IMR-90 (cell line): ENCODE data around the gene CCDC184. TPM values are rescaled to one million over a fixed set of nuclear protein-coding genes. Genes with fewer than 3 reads are reported as not detected.

Experiments used
- ATAC-seq: fragments of 200-7000 bp; cut with Tn5 transposase; 2 replicates; pipeline ENCODE4 v1.9.1; 2020; ENCODE audit warnings: low read depth, mild to moderate bottlenecking, moderate library complexity
- BruUV-seq: library from RNA; stranded (reverse); fragments of 400-500 nt; replicated peaks from 2 replicates; lab custom pipeline; 2021; lab: Mats Ljungman, UMichigan
- CTCF ChIA-PET: fragments of 300-600 bp; formaldehyde crosslinking; extraction: SDS; loops from one replicate; lab custom pipeline; 2021; ENCODE audit warnings: antibody characterized with exemption; lab: Yijun Ruan, JAX
- POLR2A ChIA-PET: fragments of 300-600 bp; sonication (Branson Sonifier 250); formaldehyde crosslinking; loops from one replicate; lab custom pipeline; 2022; ENCODE audit warnings: antibody characterized with exemption; ENCODE audit not compliant: unreplicated experiment; lab: Charles Lee
- DNase-seq: peaks from one replicate; pipeline ENCODE4 v3.0.0; 2013
- H2AFZ ChIP-seq: replicated peaks from 2 replicates; pipeline ENCODE3; 2013; ENCODE audit warnings: low read length, mild to moderate bottlenecking; ENCODE audit not compliant: poor library complexity
- H2AK5ac ChIP-seq: 2 replicates; pipeline ENCODE4 v1.6.1; 2013; ENCODE audit warnings: low read depth, low read length, inconsistent platforms
- H2AK9ac ChIP-seq: replicated peaks from 2 replicates; pipeline ENCODE3; 2013; ENCODE audit warnings: mild to moderate bottlenecking, low read depth, low read length, moderate library complexity; ENCODE audit not compliant: poor library complexity
- H2BK120ac ChIP-seq: 2 replicates; pipeline ENCODE4 v1.6.1; 2013; ENCODE audit warnings: low read depth, low read length, inconsistent platforms
- H2BK15ac ChIP-seq: 3 replicates; pipeline ENCODE4 v1.6.1; 2013; ENCODE audit warnings: low read depth, low read length, inconsistent platforms
- H2BK20ac ChIP-seq: 2 replicates; pipeline ENCODE4 v1.6.1; 2013; ENCODE audit warnings: low read depth, mild to moderate bottlenecking, inconsistent platforms, low read length, moderate library complexity
- H2BK5ac ChIP-seq: 2 replicates; pipeline ENCODE4 v1.6.1; 2013; ENCODE audit warnings: mild to moderate bottlenecking, low read depth, low read length, inconsistent platforms; ENCODE audit not compliant: poor library complexity, severe bottlenecking
- H3K14ac ChIP-seq: replicated peaks from 2 replicates; pipeline ENCODE4 v1.6.1; 2013; ENCODE audit warnings: low read depth, low read length, inconsistent platforms
- H3K18ac ChIP-seq: 2 replicates; pipeline ENCODE4 v1.6.1; 2013; ENCODE audit warnings: low read depth, low read length, control low read depth
- H3K23ac ChIP-seq: 2 replicates; pipeline ENCODE4 v1.6.1; 2013; ENCODE audit warnings: low read depth, low read length, inconsistent platforms
- H3K27ac ChIP-seq: 2 replicates; pipeline ENCODE4 v1.5.1; 2013; ENCODE audit warnings: mild to moderate bottlenecking, control low read depth, low read length; ENCODE audit not compliant: insufficient read depth
- H3K27me3 ChIP-seq: 2 replicates; pipeline ENCODE4 v1.6.1; 2013; ENCODE audit warnings: low read length; ENCODE audit not compliant: control insufficient read depth, insufficient read depth
- H3K36me3 ChIP-seq: 2 replicates; pipeline ENCODE4 v1.6.1; 2013; ENCODE audit warnings: low read length, mixed read lengths; ENCODE audit not compliant: control insufficient read depth, insufficient read depth
- H3K4ac ChIP-seq: 2 replicates; pipeline ENCODE4 v1.6.1; 2013; ENCODE audit warnings: low read depth, low read length, inconsistent platforms
- H3K4me1 ChIP-seq: 2 replicates; pipeline ENCODE4 v1.6.1; 2013; ENCODE audit warnings: low read length, mixed read lengths; ENCODE audit not compliant: control insufficient read depth, insufficient read depth
- H3K4me2 ChIP-seq: 2 replicates; pipeline ENCODE4 v1.6.1; 2013; ENCODE audit warnings: low read depth, mild to moderate bottlenecking, control low read depth, low read length, moderate library complexity
- H3K4me3 ChIP-seq: 2 replicates; pipeline ENCODE4 v1.5.1; 2013; ENCODE audit warnings: low read depth, mild to moderate bottlenecking, control low read depth, low read length, moderate library complexity; ENCODE audit not compliant: insufficient read depth
- H3K56ac ChIP-seq: 2 replicates; pipeline ENCODE4 v1.6.1; 2013; ENCODE audit warnings: low read length, inconsistent platforms; ENCODE audit not compliant: insufficient read depth; ENCODE audit errors: extremely low read depth
- H3K79me1 ChIP-seq, 2 experiments: 2 replicates each; pipeline ENCODE4 v1.6.1; 2013; ENCODE audit warnings: low read length in 2 of 2, inconsistent platforms in 1 of 2, low read depth in 1 of 2
- H3K9ac ChIP-seq: 2 replicates; pipeline ENCODE4 v1.6.1; 2013; ENCODE audit warnings: low read depth, low read length, control low read depth
- H3K9me1 ChIP-seq: 2 replicates; pipeline ENCODE4 v1.6.1; 2013; ENCODE audit warnings: low read length, inconsistent platforms; ENCODE audit not compliant: insufficient read depth
- H3K9me3 ChIP-seq: 2 replicates; pipeline ENCODE4 v1.6.1; 2013; ENCODE audit warnings: low read length; ENCODE audit not compliant: control insufficient read depth, insufficient read depth
- H4K20me1 ChIP-seq: 2 replicates; pipeline ENCODE4 v1.6.1; 2013; ENCODE audit warnings: low read length, inconsistent platforms; ENCODE audit not compliant: insufficient read depth
- H4K5ac ChIP-seq: 2 replicates; pipeline ENCODE4 v1.6.1; 2013; ENCODE audit warnings: mild to moderate bottlenecking, low read depth, low read length, control low read depth
- H4K8ac ChIP-seq, 2 experiments: 2 replicates each; pipeline ENCODE4 v1.6.1; 2013; ENCODE audit warnings: low read depth in 2 of 2, low read length in 2 of 2, control low read depth in 1 of 2, inconsistent platforms in 1 of 2
- H4K91ac ChIP-seq: 2 replicates; pipeline ENCODE4 v1.6.1; 2013; ENCODE audit warnings: low read depth, low read length, inconsistent platforms; ENCODE audit not compliant: insufficient read depth
- BHLHE40 ChIP-seq: fragments of 150-350 bp; IDR thresholded peaks from 2 replicates; pipeline ENCODE4 v1.6.1; 2016; ENCODE audit warnings: mild to moderate bottlenecking, low read depth, low read length
- ELK1 ChIP-seq: fragments of 150-350 bp; IDR thresholded peaks from 2 replicates; pipeline ENCODE4 v1.6.1; 2016; ENCODE audit warnings: low read depth, mild to moderate bottlenecking, low read length, moderate library complexity, borderline replicate concordance
- FOS ChIP-seq: fragments of 150-350 bp; IDR thresholded peaks from 2 replicates; pipeline ENCODE4 v1.6.1; 2016; ENCODE audit warnings: low read depth, low read length
- MAFK ChIP-seq: IDR thresholded peaks from 2 replicates; pipeline ENCODE4 v1.6.1; 2012; ENCODE audit warnings: low read depth, low read length, improper control_type of control experiment
- MAZ ChIP-seq: IDR thresholded peaks from 2 replicates; pipeline ENCODE4 v1.6.1; 2012; ENCODE audit warnings: low read depth, mild to moderate bottlenecking, low read length, improper control_type of control experiment, moderate library complexity, borderline replicate concordance
- NFE2L2 ChIP-seq: fragments of 150-350 bp; IDR thresholded peaks from 2 replicates; pipeline ENCODE4 v1.6.1; 2016; ENCODE audit warnings: low read depth, mild to moderate bottlenecking, low read length
- POLR2A ChIP-seq: IDR thresholded peaks from 2 replicates; pipeline ENCODE4 v1.6.1; 2012; ENCODE audit warnings: mild to moderate bottlenecking, low read depth, low read length
- RAD21 ChIP-seq: IDR thresholded peaks from 2 replicates; pipeline ENCODE4 v1.6.1; 2012; ENCODE audit warnings: low read length, improper control_type of control experiment
- RFX5 ChIP-seq: IDR thresholded peaks from 2 replicates; pipeline ENCODE4 v1.8.0; 2012; ENCODE audit warnings: low read depth, mild to moderate bottlenecking, low read length, moderate library complexity
- WGBS, 2 experiments: methylation state at CpG; one replicate each; pipeline versions ENCODE4 v1.1.5 to v1.1.7; 2013; ENCODE audit warnings: missing lambda C conversion rate in 2 of 2; ENCODE audit not compliant: insufficient read length in 1 of 2; ENCODE audit errors: extremely low coverage in 2 of 2; 5-methylcytosine and 5-hydroxymethylcytosine counted together
- dilution Hi-C: fragments of 300-500 bp; cut with HindIII; formaldehyde crosslinking; loops from one replicate; pipeline ENCODE4 v1.14.3; 2018; ENCODE audit warnings: low sequenced_read_pairs; ENCODE audit not compliant: unreplicated experiment
- in situ Hi-C: fragments of 300-500 bp; cut with MboI; formaldehyde crosslinking; loops from 3 replicates; pipeline ENCODE4 v1.14.3; 2019; ENCODE audit warnings: low sequenced_read_pairs, inconsistent platforms, mixed read lengths
- intact Hi-C: fragments of 100-400 bp; cut with micrococcal nuclease; formaldehyde crosslinking; loops from 2 replicates; pipeline ENCODE4 v1.10.0; 2022
- polyA plus RNA-seq, 3 experiments: library from polyadenylated mRNA; depleted of rRNA; stranded (reverse); fragments of >200 nt; gene quantifications; 2 replicates each; pipeline ENCODE4 v1.2.3, GENCODE V29; 2012; ENCODE audit warnings: low replicate concordance in 1 of 3
- total RNA-seq: library from RNA; depleted of rRNA; stranded (reverse); fragments of >200 nt; gene quantifications from 2 replicates; pipeline ENCODE4 v1.2.3, GENCODE V29; 2012

The CCDC184 gene
- total and polyA plus RNA-seq, 2 of the 4 experiments (the other 2 are of a cell fraction), result 0.18 to 0.22 TPM

- H3K23ac ChIP-seq, result no peak overlapping the region
- H2BK15ac ChIP-seq, result no peak overlapping the region
- TF ChIP-seq RAD21 (no peak), FOS (no peak), MAZ (no peak), POLR2A (no peak), MAFK (no peak), NFE2L2 (no peak), RFX5 (no peak), ELK1 (no peak), BHLHE40 (no peak)
- no peaks in the 10 kb centered on the region for H3K36me3 ChIP-seq
- no peak overlapping the region for H3K4me2 ChIP-seq
- no peaks in the 10 kb centered on the region for H4K20me1 ChIP-seq
- H3K27me3 ChIP-seq, result no peaks in the 10 kb centered on the region
- ChIA-PET CTCF (no interaction called here), POLR2A (no interaction called here)
- H3K56ac ChIP-seq, result no peak overlapping the region
- no peak overlapping the region for H4K5ac ChIP-seq
- WGBS, 2 experiments, result no CpG with 5 or more reads among the region's 3 CpGs
- no peak overlapping the region for H2AK9ac ChIP-seq
- H2BK20ac ChIP-seq, result no peak overlapping the region
- H3K9ac ChIP-seq, result no peak overlapping the region
- no peak overlapping the region for H3K18ac ChIP-seq
- dilution Hi-C loops, result no loop called here
- no peak overlapping the region for H2BK120ac ChIP-seq
- H3K14ac ChIP-seq, result no peak overlapping the region
- H2BK5ac ChIP-seq, result no peak overlapping the region
- H3K9me3 ChIP-seq, result peaks cover 2% of the 10 kb centered on the region; the same call in 1 of the 2 replicates
- H2AK5ac ChIP-seq, result no peak overlapping the region
- H3K79me1 ChIP-seq, result peaks cover 0 to 8% of the 10 kb centered on the region in 2 experiments; a peak in 2 of 4 replicates
- peaks cover 6% of the 10 kb centered on the region; the same call in 1 of the 2 replicates for H3K4me1 ChIP-seq
- intact Hi-C loops, result no loop called here
- BruUV-seq, result no TSS peak
- no peak overlapping the region for H3K4ac ChIP-seq
- DNase-seq (no peak), ATAC-seq (no peak)
- no peak overlapping the region for H4K91ac ChIP-seq
- in situ Hi-C loops, result no loop called here
- H4K8ac ChIP-seq, result no peak overlapping the region
- no peak overlapping the region for H3K4me3 ChIP-seq
- H3K9me1 ChIP-seq, result peaks cover 3% of the 10 kb centered on the region; the same call in 1 of the 2 replicates
- no peak overlapping the region for H2AFZ ChIP-seq
- H3K27ac ChIP-seq, result no peak overlapping the region
Measured at GRCh38 chr12:48201516-48201915, 18.1 kb downstream of the CCDC184 start.
